ENCODE data around the gene SLC25A3. TPM values are rescaled to one million over a fixed set of nuclear protein-coding genes. Genes with fewer than 3 reads are reported as not detected.

SLC25A3 gene
- total and polyA plus RNA-seq, 2 of the 13 experiments (the other 11 are each of a cell fraction or from before 2014, with no cell fraction given) = 292 to 829 TPM

- TF ChIP-seq ELK4 (CRISPR knock-in tag; IDR thresholded peaks at IDR 0.05; ENCODE audit: borderline replicate concordance) (no peak), ZNF567 (CRISPR knock-in tag; IDR thresholded peaks at IDR 0.05; ENCODE audit: borderline replicate concordance) (0 out of 2 replicates have a peak, but pooled peaks have one; percentile 42), IRF9 (CRISPR knock-in tag; IDR thresholded peaks at IDR 0.05; ENCODE audit: borderline replicate concordance) (no peak), TRIM22 (IDR thresholded peaks at IDR 0.05) (no peak), ZNF10 (CRISPR knock-in tag; IDR thresholded peaks at IDR 0.05; ENCODE audit: borderline replicate concordance, low read depth) (no peak), SNAPC4 (CRISPR knock-in tag; IDR thresholded peaks at IDR 0.05) (no peak), ZNF207 (IDR thresholded peaks at IDR 0.05; ENCODE audit: borderline replicate concordance) (no peak), SNAPC5 (CRISPR knock-in tag; IDR thresholded peaks at IDR 0.05; ENCODE audit: borderline replicate concordance) (no peak), ZNF629 (CRISPR knock-in tag; conservative IDR thresholded peaks at IDR 0.05) (no peak), TRIM24 (CRISPR knock-in tag; IDR thresholded peaks at IDR 0.05) (no peak), ZNF589 (CRISPR knock-in tag; conservative IDR thresholded peaks at IDR 0.05) (0 out of 2 replicates have a peak, but pooled peaks have one; percentile 83), ZNF430 (CRISPR knock-in tag; IDR thresholded peaks at IDR 0.05) (peak; percentile 77), NFAT5 (CRISPR knock-in tag; IDR thresholded peaks at IDR 0.05) (0 out of 2 replicates have a peak, but pooled peaks have one; percentile 3)
Measured at GRCh38 chr12:98594050-98594835, 757 bp downstream of the SLC25A3 start (continued).

All from HepG2 (cell line).